ENCODE results near the gene OR1I1. TPM values are rescaled to one million over a fixed set of nuclear protein-coding genes. Genes with fewer than 3 reads are reported as not detected.

OR1I1 gene
- total RNA-seq, 6 donors from 2014 or later: not detected

DNA sequence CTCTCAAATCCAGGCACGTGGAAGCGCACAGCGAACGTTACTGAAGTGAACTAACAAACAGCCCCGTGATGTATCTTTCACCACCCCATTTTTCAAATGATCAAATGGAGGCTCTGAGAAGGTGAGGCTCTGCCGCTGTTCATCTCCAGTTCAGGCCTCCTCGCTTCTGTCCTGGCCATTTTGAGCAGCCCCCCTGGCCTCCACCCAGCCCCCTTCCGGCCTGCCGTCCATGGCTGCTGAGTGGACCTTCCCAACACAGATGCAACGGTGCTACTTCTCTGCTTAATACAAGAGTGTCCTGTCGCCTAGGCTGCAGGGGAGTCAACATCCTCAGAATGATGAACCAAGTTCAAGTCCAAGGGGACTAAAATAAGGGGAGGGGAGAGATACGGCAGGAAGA lies 34.8 kb downstream of the OR1I1 start:
- Histone ChIP-seq H3K27me3 (no peaks in the 10 kb centered on the region), H3K36me3 (peaks cover 13 to 95% (median 85%) of the 10 kb centered on the region in 4 donors), H3K9me3 (no peaks in the 10 kb centered on the region), H3K27ac (no peak overlapping the region), H3K4me1 (peaks cover 0 to 8% (median 1%) of the 10 kb centered on the region in 4 donors), H3K4me3 (no peak overlapping the region)
- no peak for DNase-seq
- ATAC-seq (ENCODE audit: low FRiP score in 2 of 2): no peak
- WGBS, 2 donors: 84 to 88% methylated on average over 12 of the region's 12 CpGs
- no peak for TF ChIP-seq EP300 (IDR thresholded peaks at IDR 0.05)
- no peak for TF ChIP-seq POLR2A (IDR thresholded peaks at IDR 0.05)
- TF ChIP-seq POLR2AphosphoS5 (IDR thresholded peaks at IDR 0.05): no peak
- TF ChIP-seq, protein P1, sequence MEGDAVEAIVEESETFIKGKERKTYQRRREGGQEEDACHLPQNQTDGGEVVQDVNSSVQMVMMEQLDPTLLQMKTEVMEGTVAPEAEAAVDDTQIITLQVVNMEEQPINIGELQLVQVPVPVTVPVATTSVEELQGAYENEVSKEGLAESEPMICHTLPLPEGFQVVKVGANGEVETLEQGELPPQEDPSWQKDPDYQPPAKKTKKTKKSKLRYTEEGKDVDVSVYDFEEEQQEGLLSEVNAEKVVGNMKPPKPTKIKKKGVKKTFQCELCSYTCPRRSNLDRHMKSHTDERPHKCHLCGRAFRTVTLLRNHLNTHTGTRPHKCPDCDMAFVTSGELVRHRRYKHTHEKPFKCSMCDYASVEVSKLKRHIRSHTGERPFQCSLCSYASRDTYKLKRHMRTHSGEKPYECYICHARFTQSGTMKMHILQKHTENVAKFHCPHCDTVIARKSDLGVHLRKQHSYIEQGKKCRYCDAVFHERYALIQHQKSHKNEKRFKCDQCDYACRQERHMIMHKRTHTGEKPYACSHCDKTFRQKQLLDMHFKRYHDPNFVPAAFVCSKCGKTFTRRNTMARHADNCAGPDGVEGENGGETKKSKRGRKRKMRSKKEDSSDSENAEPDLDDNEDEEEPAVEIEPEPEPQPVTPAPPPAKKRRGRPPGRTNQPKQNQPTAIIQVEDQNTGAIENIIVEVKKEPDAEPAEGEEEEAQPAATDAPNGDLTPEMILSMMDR (IDR thresholded peaks at IDR 0.05): no peak

DNA sequence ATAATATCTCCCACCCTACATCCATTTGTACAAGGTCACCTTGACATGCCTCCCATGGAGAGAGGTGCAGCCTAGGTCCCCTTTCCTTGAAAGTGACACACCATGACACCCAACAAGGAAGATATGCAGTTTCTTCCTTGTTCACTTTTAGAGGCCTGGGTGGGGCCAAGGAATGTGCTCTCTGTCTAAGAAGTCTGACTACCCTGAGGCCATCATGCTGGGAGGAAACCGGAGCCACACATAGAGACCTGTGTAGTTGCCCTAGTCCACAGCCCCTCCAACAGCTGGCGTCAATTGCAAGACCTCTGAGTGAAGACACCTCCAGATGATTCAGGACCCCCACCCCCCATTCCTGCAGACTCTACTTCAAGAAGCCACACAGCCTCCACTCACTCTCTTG lies 36.2 kb downstream of the OR1I1 start:
- no peak overlapping the region for H3K27ac ChIP-seq
- H3K27me3 ChIP-seq: no peaks in the 10 kb centered on the region
- TF ChIP-seq POLR2A (IDR thresholded peaks at IDR 0.05) (no peak), EP300 (IDR thresholded peaks at IDR 0.05) (no peak)
- H3K36me3 ChIP-seq: peaks cover 13 to 92% (median 78%) of the 10 kb centered on the region in 4 donors
- peaks cover 0 to 8% (median 3%) of the 10 kb centered on the region in 4 donors for H3K4me1 ChIP-seq
- H3K4me3 ChIP-seq: no peak overlapping the region
- DNase-seq (no peak), ATAC-seq (ENCODE audit: low FRiP score in 2 of 2) (no peak)
- WGBS, 2 donors: 80 to 90% methylated on average over 1 to 2 of the region's 2 CpGs
- no peaks in the 10 kb centered on the region for H3K9me3 ChIP-seq

DNA sequence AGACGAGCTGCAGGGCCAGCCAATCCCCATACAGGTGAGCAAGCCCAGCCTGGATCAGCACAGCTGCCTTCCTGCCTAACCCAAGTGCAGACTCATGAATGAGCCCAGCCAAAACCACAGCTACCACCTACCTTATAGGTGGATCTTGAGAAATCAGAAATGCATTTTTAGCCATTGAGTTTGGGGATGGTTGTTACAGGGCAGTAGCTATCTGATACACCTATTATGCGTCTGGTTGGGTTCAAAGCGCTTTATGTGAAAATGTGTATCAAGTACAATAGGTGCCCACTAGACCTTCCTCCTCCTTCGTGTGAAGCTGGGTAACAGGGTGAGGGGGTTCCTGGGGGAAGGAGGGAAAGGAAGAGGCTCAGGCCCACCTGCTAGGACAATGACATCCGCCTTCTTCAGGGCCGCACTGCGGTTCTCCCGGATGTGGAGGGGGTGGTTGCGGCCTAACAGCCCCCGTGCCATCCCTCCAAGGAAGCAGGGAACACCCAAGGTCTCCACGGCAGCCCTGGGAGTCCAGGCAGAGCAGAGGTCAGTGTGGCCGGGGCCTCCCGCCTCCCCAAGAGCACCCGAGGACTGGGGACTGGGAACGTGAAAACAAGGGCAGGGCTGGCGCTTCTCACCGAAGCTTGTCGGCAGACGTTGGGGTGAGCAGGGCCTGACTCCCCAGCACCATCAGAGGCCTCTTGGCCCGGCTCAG lies 36.9 kb downstream of the OR1I1 start:
- TF ChIP-seq, protein P1 (IDR thresholded peaks at IDR 0.05): no peak
- peaks cover 13 to 85% (median 72%) of the 10 kb centered on the region in 4 donors for H3K36me3 ChIP-seq
- H3K4me1 ChIP-seq: peaks cover 3 to 10% (median 7%) of the 10 kb centered on the region in 4 donors
- no peaks in the 10 kb centered on the region for H3K27me3 ChIP-seq
- H3K27ac ChIP-seq: no peak overlapping the region
- no peak overlapping the region for H3K4me3 ChIP-seq
- no peaks in the 10 kb centered on the region for H3K9me3 ChIP-seq
- DNase-seq: no peak
- ATAC-seq (ENCODE audit: low FRiP score in 2 of 2): no peak
- 96 to 97% methylated on average over 16 to 20 of the region's 20 CpGs for WGBS, 2 donors

DNA sequence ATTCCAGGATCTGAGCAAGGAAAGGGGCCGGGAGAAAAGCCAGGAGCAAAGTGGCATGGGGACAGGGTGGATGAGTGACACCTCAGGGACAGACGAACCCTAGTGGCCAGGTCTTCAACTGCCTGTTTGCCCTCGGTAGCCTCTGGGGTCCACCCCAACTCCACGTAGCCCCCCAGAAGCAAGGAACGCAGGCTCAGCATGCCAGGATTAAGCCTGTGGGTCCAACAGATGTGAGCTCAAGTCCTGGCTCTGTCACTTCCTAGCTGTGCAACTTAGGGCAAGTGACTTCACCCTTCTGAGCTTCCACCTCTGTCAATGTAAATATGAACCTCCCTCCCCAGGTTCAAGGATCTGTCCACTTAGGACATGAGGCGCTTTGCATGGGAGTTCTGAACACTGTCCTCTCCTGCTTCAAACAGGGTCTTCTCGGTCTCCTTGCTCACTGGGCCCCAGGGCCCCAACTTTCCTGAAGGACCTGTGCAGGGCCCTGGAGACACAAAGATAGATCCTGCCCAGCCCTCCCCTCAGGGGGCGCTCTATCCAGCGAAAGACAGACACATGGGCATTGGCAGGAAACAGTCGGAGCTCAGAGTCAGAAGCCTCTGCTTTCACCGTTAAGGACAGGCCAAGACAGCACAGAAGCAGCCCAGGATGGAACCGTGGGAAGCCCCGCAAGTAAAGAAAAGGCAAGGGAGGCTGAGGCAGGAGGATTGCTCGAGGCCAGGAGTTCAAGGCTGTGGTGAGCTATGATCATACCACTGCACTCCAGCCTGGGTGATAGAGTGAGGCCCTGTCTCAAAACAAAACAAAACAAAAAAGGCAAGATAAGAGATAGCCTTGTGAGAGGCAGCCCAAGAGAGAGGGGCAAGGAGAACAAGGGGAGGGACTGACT lies 38.4 kb downstream of the OR1I1 start:
- H3K4me3 ChIP-seq: no peak overlapping the region
- H3K9me3 ChIP-seq: no peaks in the 10 kb centered on the region
- DNase-seq (no peak), ATAC-seq (ENCODE audit: low FRiP score in 2 of 2) (no peak)
- peaks cover 13 to 71% (median 59%) of the 10 kb centered on the region in 4 donors for H3K36me3 ChIP-seq
- 94 to 97% methylated on average over 12 to 14 of the region's 14 CpGs for WGBS, 2 donors
- no peak overlapping the region for H3K27ac ChIP-seq
- H3K27me3 ChIP-seq: no peaks in the 10 kb centered on the region
- peaks cover 12 to 21% (median 14%) of the 10 kb centered on the region in 4 donors for H3K4me1 ChIP-seq
- no peak for TF ChIP-seq POLR2A (IDR thresholded peaks at IDR 0.05)
- no peak for TF ChIP-seq EP300 (IDR thresholded peaks at IDR 0.05)
- no peak for TF ChIP-seq POLR2AphosphoS5 (IDR thresholded peaks at IDR 0.05)
- TF ChIP-seq, protein P1 (IDR thresholded peaks at IDR 0.05): no peak

DNA sequence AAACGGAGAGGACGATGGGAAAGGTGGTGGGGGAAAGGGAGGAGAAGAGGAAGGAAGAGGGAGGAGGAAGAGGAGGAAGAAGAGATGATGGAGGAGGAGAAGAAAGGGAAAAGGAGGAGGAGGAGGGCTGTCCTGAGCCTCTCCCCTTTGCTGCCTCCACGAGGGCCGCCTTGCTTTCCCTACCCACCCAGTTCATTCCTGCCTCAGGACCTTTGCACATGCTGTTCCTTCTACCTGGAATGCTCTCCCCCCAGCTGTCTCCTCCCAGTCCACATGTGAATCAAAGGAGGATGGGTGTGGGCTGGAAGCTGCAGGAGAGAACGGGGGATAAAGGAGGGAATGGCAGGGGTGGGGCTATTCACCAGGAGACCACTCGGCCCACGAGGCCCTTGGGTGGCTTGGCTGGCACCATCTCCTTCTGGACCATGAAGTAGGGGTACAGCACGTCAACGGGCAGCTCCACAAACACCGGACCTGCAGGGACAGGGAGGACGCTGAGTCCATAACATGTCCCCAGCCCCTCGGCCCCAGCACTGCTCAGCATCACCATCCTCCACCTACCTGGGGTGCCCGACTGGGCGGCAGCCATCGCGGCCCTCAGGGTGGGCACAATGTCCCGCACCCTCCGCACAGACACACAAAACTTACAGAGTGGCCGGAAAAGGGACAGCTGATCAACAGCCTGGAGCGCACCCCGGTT lies 40.5 kb downstream of the OR1I1 start:
- Histone ChIP-seq H3K4me1 (peaks cover 12 to 26% (median 17%) of the 10 kb centered on the region in 4 donors), H3K4me3 (no peak overlapping the region), H3K9me3 (no peaks in the 10 kb centered on the region), H3K36me3 (peaks cover 6 to 50% (median 41%) of the 10 kb centered on the region in 4 donors), H3K27me3 (no peaks in the 10 kb centered on the region), H3K27ac (no peak overlapping the region)
- 97 to 99% methylated on average over 21 of the region's 21 CpGs for WGBS, 2 donors
- DNase-seq (peak in 1 of 2 donors; percentile 71), ATAC-seq (ENCODE audit: low FRiP score in 2 of 2) (no peak)
- TF ChIP-seq EP300 (IDR thresholded peaks at IDR 0.05) (no peak), POLR2AphosphoS5 (IDR thresholded peaks at IDR 0.05) (no peak), POLR2A (IDR thresholded peaks at IDR 0.05) (no peak)
- TF ChIP-seq, protein P1 (IDR thresholded peaks at IDR 0.05): no peak

Data from upper lobe of left lung (tissue), 6 donors.